Fibroblast of mammary gland (primary cell): ENCODE results near the gene MYL9.
A peak's percentile ranks its signal among the peaks of the same experiment; 100 is the strongest.

Experiments
- DNase-seq: peaks from one replicate; pipeline ENCODE4 v3.0.0-alpha.2; 2010; ENCODE audit warnings: low read depth
- H3K4me3 ChIP-seq: 2 replicates; pipeline ENCODE4 v1.5.1; 2011; ENCODE audit warnings: low read depth, mild to moderate bottlenecking, low read length, moderate library complexity; ENCODE audit not compliant: control insufficient read depth
- CTCF ChIP-seq: conservative IDR thresholded peaks from 2 replicates; pipeline ENCODE4 v1.5.1; 2011; ENCODE audit warnings: low read depth, low read length, inconsistent platforms; ENCODE audit not compliant: control insufficient read depth, insufficient read depth

Gene MYL9

GRCh38 chr20:36538026-36538722 is 3.1 kb upstream of the MYL9 start:
- TF ChIP-seq CTCF, result no peak
- no peak overlapping the region for H3K4me3 ChIP-seq
- DNase-seq, result peak; percentile 41

GRCh38 chr20:36540551-36541211 is 638 bp upstream of the MYL9 start:
- H3K4me3 ChIP-seq, result peak overlapping the region; percentile 37
- no peak for DNase-seq
- no peak for TF ChIP-seq CTCF

- peak overlapping the region; percentile 75 for H3K4me3 ChIP-seq
- DNase-seq, result peak; percentile 63
- peak; percentile 60 for TF ChIP-seq CTCF
Measured at GRCh38 chr20:36541768-36542488, 609 bp downstream of the MYL9 start.

GRCh38 chr20:36542516-36543183 is 1.3 kb downstream of the MYL9 start:
- H3K4me3 ChIP-seq, result peak overlapping the region; percentile 75
- no peak for DNase-seq
- TF ChIP-seq CTCF, result no peak

GRCh38 chr20:36543184-36544133 is 2.1 kb downstream of the MYL9 start:
- peak; percentile 93 for DNase-seq
- peak overlapping the region; percentile 75 for H3K4me3 ChIP-seq
- TF ChIP-seq CTCF, result no peak
